Hippocampal formation (tissue), 2 donors: Measurements from ENCODE around the gene METTL17.

Experiments used
- DNase-seq, 2 donors: peaks; one replicate each; lab custom pipeline; 2025; lab: John Stamatoyannopoulos, UW

The METTL17 gene

GRCh38 chr14:21043387-21043973 is 53.7 kb downstream of the METTL17 start:
- no peak for DNase-seq

GRCh38 chr14:21043974-21044618 is 54.3 kb downstream of the METTL17 start:
- no peak for DNase-seq
